T-helper 1 cell treated with Interleukin-12 subunit alpha and Interleukin-12 subunit beta and Interleukin-4 antibody, amounts not matched to agents 30 μg/mL and 1 μg/mL, for 36 hours (primary cell): ENCODE measurements around the gene LRP11.
A peak's percentile ranks its signal among the peaks of the same experiment; 100 is the strongest.

Experiments
- H3K27ac Mint-ChIP-seq: one replicate; pipeline ENCODE4 v1.8.0; 2021; ENCODE audit warnings: mild to moderate bottlenecking, mixed read lengths
- H3K27me3 Mint-ChIP-seq: one replicate; pipeline ENCODE4 v1.8.0; 2021; ENCODE audit warnings: low read depth, mixed read lengths
- H3K36me3 Mint-ChIP-seq: one replicate; pipeline ENCODE4 v1.8.0; 2021; ENCODE audit warnings: low read depth, mixed read lengths
- H3K4me1 Mint-ChIP-seq: one replicate; pipeline ENCODE4 v1.8.0; 2021; ENCODE audit warnings: low read depth, mixed read lengths
- H3K4me3 Mint-ChIP-seq: one replicate; pipeline ENCODE4 v1.8.0; 2021; ENCODE audit warnings: mild to moderate bottlenecking, moderate library complexity, mixed read lengths
- H3K9me3 Mint-ChIP-seq: one replicate; pipeline ENCODE4 v1.8.0; 2021; ENCODE audit warnings: mixed read lengths

LRP11 gene

GRCh38 chr6:149834513-149835481 is 29.4 kb downstream of the LRP11 start:
- H3K27me3 Mint-ChIP-seq, result peaks cover 10% of the 10 kb centered on the region
- no peaks in the 10 kb centered on the region for H3K9me3 Mint-ChIP-seq
- H3K4me1 Mint-ChIP-seq, result peaks cover 2% of the 10 kb centered on the region
- no peak overlapping the region for H3K27ac Mint-ChIP-seq
- no peaks in the 10 kb centered on the region for H3K36me3 Mint-ChIP-seq
- no peak overlapping the region for H3K4me3 Mint-ChIP-seq

- H3K9me3 Mint-ChIP-seq, result no peaks in the 10 kb centered on the region
- H3K27me3 Mint-ChIP-seq, result peaks cover 5% of the 10 kb centered on the region
- H3K4me3 Mint-ChIP-seq, result no peak overlapping the region
- no peak overlapping the region for H3K27ac Mint-ChIP-seq
- H3K4me1 Mint-ChIP-seq, result peaks cover 2% of the 10 kb centered on the region
- H3K36me3 Mint-ChIP-seq, result no peaks in the 10 kb centered on the region
Measured at GRCh38 chr6:149833651-149834050, 30.5 kb downstream of the LRP11 start.

- Mint-ChIP-seq H3K27ac (no peak overlapping the region), H3K36me3 (no peaks in the 10 kb centered on the region), H3K4me3 (no peak overlapping the region)
Measured at GRCh38 chr6:149831308-149831820, 32.8 kb downstream of the LRP11 start.

GRCh38 chr6:149830731-149831307 is 33.3 kb downstream of the LRP11 start:
- H3K9me3 Mint-ChIP-seq, result no peaks in the 10 kb centered on the region
- H3K27ac Mint-ChIP-seq, result no peak overlapping the region
- no peaks in the 10 kb centered on the region for H3K36me3 Mint-ChIP-seq
- H3K4me3 Mint-ChIP-seq, result no peak overlapping the region
- H3K27me3 Mint-ChIP-seq, result peaks cover 4% of the 10 kb centered on the region
- peaks cover 2% of the 10 kb centered on the region for H3K4me1 Mint-ChIP-seq

More at GRCh38 chr6:149831308-149831820, 32.8 kb downstream of the LRP11 start:
- no peaks in the 10 kb centered on the region for H3K9me3 Mint-ChIP-seq
- H3K27me3 Mint-ChIP-seq, result peaks cover 4% of the 10 kb centered on the region
- H3K4me1 Mint-ChIP-seq, result peaks cover 2% of the 10 kb centered on the region

GRCh38 chr6:149825292-149825691 is 38.9 kb downstream of the LRP11 start:
- Mint-ChIP-seq H3K27ac (no peak overlapping the region), H3K4me3 (no peak overlapping the region), H3K36me3 (no peaks in the 10 kb centered on the region), H3K4me1 (no peaks in the 10 kb centered on the region), H3K27me3 (peaks cover 14% of the 10 kb centered on the region), H3K9me3 (no peaks in the 10 kb centered on the region)

- Mint-ChIP-seq H3K4me3 (no peak overlapping the region), H3K27me3 (peaks cover 14% of the 10 kb centered on the region), H3K36me3 (no peaks in the 10 kb centered on the region), H3K27ac (no peak overlapping the region), H3K4me1 (no peaks in the 10 kb centered on the region), H3K9me3 (no peaks in the 10 kb centered on the region)
Measured at GRCh38 chr6:149823013-149823412, 41.1 kb downstream of the LRP11 start.

GRCh38 chr6:149821492-149821891 is 42.7 kb downstream of the LRP11 start:
- Mint-ChIP-seq H3K27ac (no peak overlapping the region), H3K36me3 (no peaks in the 10 kb centered on the region), H3K4me1 (no peaks in the 10 kb centered on the region), H3K4me3 (no peak overlapping the region), H3K27me3 (peaks cover 14% of the 10 kb centered on the region), H3K9me3 (no peaks in the 10 kb centered on the region)

GRCh38 chr6:149820506-149820905 is 43.7 kb downstream of the LRP11 start:
- Mint-ChIP-seq H3K4me3 (no peak overlapping the region), H3K27ac (no peak overlapping the region), H3K36me3 (peaks cover 3% of the 10 kb centered on the region), H3K4me1 (no peaks in the 10 kb centered on the region), H3K9me3 (no peaks in the 10 kb centered on the region), H3K27me3 (peaks cover 14% of the 10 kb centered on the region)

GRCh38 chr6:149815788-149816187 is 48.4 kb downstream of the LRP11 start:
- Mint-ChIP-seq H3K27ac (peak overlapping the region; percentile 8), H3K27me3 (no peaks in the 10 kb centered on the region), H3K36me3 (peaks cover 9% of the 10 kb centered on the region), H3K4me1 (peaks cover 2% of the 10 kb centered on the region), H3K9me3 (no peaks in the 10 kb centered on the region), H3K4me3 (no peak overlapping the region)

- Mint-ChIP-seq H3K4me3 (no peak overlapping the region), H3K36me3 (peaks cover 14% of the 10 kb centered on the region), H3K27ac (no peak overlapping the region), H3K9me3 (no peaks in the 10 kb centered on the region), H3K4me1 (peaks cover 5% of the 10 kb centered on the region), H3K27me3 (no peaks in the 10 kb centered on the region)
Measured at GRCh38 chr6:149813351-149813750, 50.8 kb downstream of the LRP11 start.

GRCh38 chr6:149809798-149810197 is 54.4 kb downstream of the LRP11 start:
- Mint-ChIP-seq H3K27me3 (no peaks in the 10 kb centered on the region), H3K4me3 (no peak overlapping the region), H3K9me3 (no peaks in the 10 kb centered on the region), H3K27ac (no peak overlapping the region), H3K36me3 (peaks cover 13% of the 10 kb centered on the region), H3K4me1 (peaks cover 11% of the 10 kb centered on the region)

GRCh38 chr6:149806127-149806526 is 58.0 kb downstream of the LRP11 start:
- Mint-ChIP-seq H3K27ac (no peak overlapping the region), H3K4me1 (peaks cover 10% of the 10 kb centered on the region), H3K9me3 (no peaks in the 10 kb centered on the region), H3K27me3 (no peaks in the 10 kb centered on the region), H3K4me3 (no peak overlapping the region), H3K36me3 (peaks cover 13% of the 10 kb centered on the region)

- peaks cover 22% of the 10 kb centered on the region for H3K36me3 Mint-ChIP-seq
- H3K27me3 Mint-ChIP-seq, result no peaks in the 10 kb centered on the region
- no peak overlapping the region for H3K27ac Mint-ChIP-seq
- no peaks in the 10 kb centered on the region for H3K4me1 Mint-ChIP-seq
- no peaks in the 10 kb centered on the region for H3K9me3 Mint-ChIP-seq
- no peak overlapping the region for H3K4me3 Mint-ChIP-seq
Measured at GRCh38 chr6:149783551-149783950, 80.6 kb downstream of the LRP11 start.

GRCh38 chr6:149782337-149782736 is 81.8 kb downstream of the LRP11 start:
- Mint-ChIP-seq H3K4me1 (no peaks in the 10 kb centered on the region), H3K9me3 (no peaks in the 10 kb centered on the region), H3K27ac (no peak overlapping the region), H3K27me3 (no peaks in the 10 kb centered on the region), H3K36me3 (peaks cover 19% of the 10 kb centered on the region), H3K4me3 (no peak overlapping the region)

GRCh38 chr6:149781715-149782114 is 82.4 kb downstream of the LRP11 start:
- Mint-ChIP-seq H3K27ac (no peak overlapping the region), H3K27me3 (no peaks in the 10 kb centered on the region), H3K4me3 (no peak overlapping the region), H3K36me3 (peaks cover 19% of the 10 kb centered on the region), H3K4me1 (no peaks in the 10 kb centered on the region), H3K9me3 (no peaks in the 10 kb centered on the region)
